Renal cortex interstitium (tissue), 11 donors: Measurements from ENCODE around the gene TAF11L14. TPM values are rescaled to one million over a fixed set of nuclear protein-coding genes. Genes with fewer than 3 reads are reported as not detected.

Experiments
- DNase-seq, 11 donors: peaks; one replicate each; pipeline ENCODE4 v3.0.0-alpha.2; 2013; ENCODE audit warnings: low read depth in 9 of 11, low spot score in 4 of 11; ENCODE audit errors: extremely low read depth in 1 of 11
- polyA plus RNA-seq, 3 donors: library from polyadenylated mRNA; unstranded; fragments of 120-200 nt; gene quantifications; one replicate each; pipeline ENCODE4 v1.2.1, GENCODE V29; 2013; ENCODE audit not compliant: insufficient read length in 3 of 3

The TAF11L14 gene
- polyA plus RNA-seq, 3 donors, result not detected

DNA sequence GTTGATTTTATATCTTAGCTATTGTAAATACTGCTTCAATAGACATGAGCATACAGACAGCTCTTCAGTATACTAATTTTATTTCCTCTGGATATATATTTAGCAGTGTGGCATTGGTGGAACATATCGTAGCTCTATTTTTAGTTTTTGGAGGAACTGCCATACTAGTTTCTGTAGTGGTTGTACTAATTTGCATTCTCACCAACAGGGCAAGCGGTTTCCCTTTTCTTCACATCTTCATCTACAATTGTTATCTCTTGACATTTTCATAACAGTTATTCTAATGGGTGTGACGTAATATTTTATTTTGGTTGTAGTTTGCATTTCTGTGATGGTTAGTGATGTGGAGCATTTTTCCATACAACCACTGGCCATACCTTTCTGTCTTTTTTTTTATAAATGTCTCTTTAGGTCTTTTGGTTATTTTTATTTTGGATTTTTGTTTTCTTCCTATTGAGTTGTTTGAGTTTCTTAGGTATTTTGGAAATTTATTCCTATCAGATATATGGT lies 32.5 kb downstream of the TAF11L14 start:
- DNase-seq, result no peak

DNA sequence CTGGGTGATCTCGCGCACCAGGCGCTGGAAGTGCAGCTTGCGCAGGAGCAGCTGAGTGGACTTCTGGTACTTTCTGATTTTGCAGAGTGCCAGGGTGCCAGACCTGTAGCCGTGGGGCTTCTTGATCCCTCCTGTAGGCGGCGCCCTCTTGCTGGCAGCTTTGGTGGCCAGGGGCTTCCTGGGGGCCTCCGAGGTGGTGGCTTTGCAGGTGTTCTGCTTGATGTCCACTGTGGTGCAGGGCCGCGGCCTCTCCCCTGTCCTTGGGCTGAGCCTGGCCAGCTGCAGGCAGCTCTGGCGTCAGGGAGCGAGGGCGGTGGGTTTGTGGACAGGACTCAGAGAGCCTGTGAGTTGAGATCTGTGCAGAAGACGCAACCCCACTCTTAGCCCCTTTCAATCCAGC lies 36.1 kb downstream of the TAF11L14 start:
- no peak for DNase-seq

DNA sequence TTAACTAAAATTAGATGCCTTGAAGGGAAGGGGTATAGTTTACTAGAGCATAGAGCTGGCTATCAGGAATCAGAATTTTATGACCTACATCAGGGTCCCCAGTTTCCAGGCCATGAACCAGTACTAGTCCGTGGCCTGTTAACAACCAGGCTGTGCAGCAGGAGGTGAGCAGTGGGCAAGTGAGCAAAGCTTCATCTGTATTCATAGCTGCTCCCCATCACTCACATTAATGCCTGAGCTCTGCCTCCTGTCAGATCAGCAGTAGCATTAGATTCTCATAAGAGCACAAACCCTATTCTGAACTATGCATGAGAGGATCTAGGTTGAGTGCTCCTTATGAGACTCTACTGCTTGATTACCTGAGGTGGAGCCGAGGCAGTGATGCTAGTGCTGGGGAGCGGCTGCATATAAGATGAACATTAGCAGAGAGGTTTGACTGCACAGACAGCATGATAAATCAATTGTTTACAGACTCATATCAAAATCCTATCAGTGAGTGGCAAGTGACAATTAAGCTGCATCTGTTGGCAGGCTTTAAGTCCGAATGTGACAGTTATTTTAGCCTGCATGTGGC lies 44.6 kb downstream of the TAF11L14 start:
- DNase-seq, result no peak

DNA sequence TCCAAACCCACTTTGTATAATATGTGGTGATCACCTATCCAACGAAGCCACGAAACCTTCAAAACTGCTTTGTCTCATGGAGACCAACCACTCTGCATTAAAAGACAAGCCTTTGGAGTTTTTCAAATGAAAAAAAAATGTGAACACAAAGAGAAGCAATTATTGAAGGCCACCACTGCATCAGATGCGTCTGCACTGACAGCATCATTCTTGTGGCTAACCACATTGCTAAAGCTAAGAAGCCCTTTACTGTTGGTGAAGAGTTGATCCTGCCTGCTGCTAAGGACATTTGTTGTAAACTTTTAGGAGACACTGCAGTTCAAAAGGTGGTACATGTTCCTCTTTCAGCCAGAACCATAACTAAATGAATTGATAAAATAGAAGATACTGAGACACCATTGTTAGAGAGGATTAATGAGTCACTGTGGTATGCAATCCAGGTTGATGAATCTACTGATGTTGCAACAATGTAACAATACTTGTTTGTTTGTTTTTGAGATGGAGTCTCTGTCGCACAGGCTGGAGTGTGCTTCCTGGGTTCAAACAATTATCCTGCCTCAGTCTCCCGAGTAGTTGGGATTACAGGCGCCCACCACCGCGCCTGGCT lies 45.4 kb downstream of the TAF11L14 start:
- DNase-seq, result no peak

DNA sequence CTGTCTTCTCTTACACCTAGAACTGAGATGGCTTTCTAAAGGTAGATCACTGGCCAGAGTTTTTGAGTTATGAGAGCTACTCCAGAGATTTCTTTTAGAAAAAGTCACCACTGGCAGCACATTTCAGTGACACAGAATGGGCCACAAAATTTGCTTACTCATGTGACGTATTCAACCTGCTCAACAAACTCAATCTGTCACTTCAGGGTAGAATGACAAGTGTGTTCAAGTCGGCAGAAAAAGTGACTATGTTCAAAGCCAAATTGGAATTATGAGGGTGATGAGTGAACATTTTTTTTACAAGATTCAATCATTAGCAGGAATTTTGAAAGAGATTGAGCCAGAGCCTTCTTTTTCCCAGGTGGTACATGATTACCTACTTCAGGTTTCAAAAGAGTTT lies 46.5 kb downstream of the TAF11L14 start:
- no peak for DNase-seq

Other genes starting within 250 kb of the TAF11L14 start
- not detected for gene TAF11L2, start 136.2 kb upstream of the TAF11L14 start, polyA plus RNA-seq
- gene TAF11L3, start 116.1 kb upstream of the TAF11L14 start, polyA plus RNA-seq, result not detected
- gene TAF11L4, start 112.7 kb upstream of the TAF11L14 start, polyA plus RNA-seq, result not detected
- not detected for gene TAF11L5, start 109.2 kb upstream of the TAF11L14 start, polyA plus RNA-seq
- not detected for gene TAF11L6, start 105.8 kb upstream of the TAF11L14 start, polyA plus RNA-seq
- not detected for gene TAF11L7, start 48.7 kb upstream of the TAF11L14 start, polyA plus RNA-seq
- not detected for gene TAF11L8, start 43.5 kb upstream of the TAF11L14 start, polyA plus RNA-seq
- not detected for gene TAF11L9, start 40.1 kb upstream of the TAF11L14 start, polyA plus RNA-seq
- gene TAF11L10, start 36.6 kb upstream of the TAF11L14 start, polyA plus RNA-seq, result not detected
- not detected for gene TAF11L11, start 30.3 kb upstream of the TAF11L14 start, polyA plus RNA-seq
- gene TAF11L12, start 24.1 kb upstream of the TAF11L14 start, polyA plus RNA-seq, result not detected
- gene TAF11L13, start 2.4 kb upstream of the TAF11L14 start, polyA plus RNA-seq, result not detected